Kidney (tissue), 14 donors: Measurements from ENCODE around the gene DDX10. TPM values are rescaled to one million over a fixed set of nuclear protein-coding genes. Genes with fewer than 3 reads are reported as not detected.

Experiments used
- DNase-seq, 5 donors: peaks; one replicate each; pipeline ENCODE4 v3.0.0-alpha.2; 2013 to 2020
- FAIRE-seq: peaks from 2 replicates; lab custom pipeline; 2012; peaks lifted over from hg19 to GRCh38; lab: Jason Lieb, UNC
- H3K27ac ChIP-seq, 2 donors: one replicate each; pipeline ENCODE4 v1.7.0; 2013; ENCODE audit warnings: low read depth in 2 of 2, low read length in 2 of 2, inconsistent platforms in 1 of 2
- H3K27me3 ChIP-seq: one replicate; pipeline ENCODE4 v1.7.1; 2013; ENCODE audit warnings: low read length, inconsistent platforms; ENCODE audit not compliant: control insufficient read depth, insufficient read depth
- H3K36me3 ChIP-seq, 3 donors: one replicate each; pipeline versions ENCODE4 v1.7.0 to v1.7.1; 2013; ENCODE audit warnings: low read length in 3 of 3, control low read depth in 1 of 3, inconsistent platforms in 1 of 3; ENCODE audit not compliant: insufficient read depth in 3 of 3, control insufficient read depth in 2 of 3
- H3K4me1 ChIP-seq, 3 donors: one replicate each; pipeline versions ENCODE4 v1.7.0 to v1.7.1; 2013; ENCODE audit warnings: low read length in 3 of 3, inconsistent platforms in 1 of 3, low read depth in 1 of 3; ENCODE audit not compliant: control insufficient read depth in 2 of 3, insufficient read depth in 2 of 3
- H3K4me3 ChIP-seq, 3 donors: one replicate each; pipeline versions ENCODE4 v1.7.0 to v1.8.1; 2013; ENCODE audit warnings: low read length in 3 of 3, control low read depth in 1 of 3, inconsistent platforms in 1 of 3
- H3K9ac ChIP-seq, 3 donors: one replicate each; pipeline versions ENCODE4 v1.7.0 to v1.7.1; 2013; ENCODE audit warnings: low read length in 3 of 3, control low read depth in 1 of 3, inconsistent platforms in 1 of 3
- H3K9me3 ChIP-seq, 3 donors: one replicate each; pipeline versions ENCODE4 v1.7.0 to v1.7.1; 2013; ENCODE audit warnings: low read length in 3 of 3, control low read depth in 1 of 3, inconsistent platforms in 1 of 3; ENCODE audit not compliant: control insufficient read depth in 2 of 3, insufficient read depth in 1 of 3
- intact Hi-C: fragments of 100-400 bp; cut with DNase I; formaldehyde crosslinking; loops from one replicate; pipeline ENCODE4 v1.11.1; 2022
- polyA plus RNA-seq: library from polyadenylated mRNA; stranded (reverse); fragments of 350-450 nt; fragmentation: Illumina TruSeq; extraction: RNeasy Lipid Tissue Mini Kit (QIAGEN cat#74804); gene quantifications from one replicate; pipeline ENCODE4 v1.2.3, GENCODE V29; 2014; ENCODE audit warnings: low read depth, low replicate concordance; ENCODE audit not compliant: insufficient read depth
- total RNA-seq: library from RNA; stranded (reverse); fragmentation: NEBNext Ultra II Directional; extraction: Animal tissue kit (Norgen Biotek cat#: 25700); gene quantifications from one replicate; pipeline ENCODE4 v1.2.1, GENCODE V29; 2021
- TF ChIP-seq, protein P1 (sequence below): IDR thresholded peaks from 3 replicates; pipeline ENCODE4 v1.5.1; 2012; ENCODE audit warnings: mild to moderate bottlenecking, moderate library complexity, borderline replicate concordance; ENCODE audit not compliant: insufficient read depth; ENCODE audit errors: extremely low read depth
- donor health status: control.
- donor health status: control.
- donor health status: control.
- donor health status: control.
- donor health status: control.
- donor health status: DM: yes; HTN: yes; CAD: no.
- donor health status: Normal renal cell carcinoma (clear cell type).

DDX10 gene
- total and polyA plus RNA-seq, 2 donors from 2014 or later, result 24.8 to 79.2 TPM

DNA sequence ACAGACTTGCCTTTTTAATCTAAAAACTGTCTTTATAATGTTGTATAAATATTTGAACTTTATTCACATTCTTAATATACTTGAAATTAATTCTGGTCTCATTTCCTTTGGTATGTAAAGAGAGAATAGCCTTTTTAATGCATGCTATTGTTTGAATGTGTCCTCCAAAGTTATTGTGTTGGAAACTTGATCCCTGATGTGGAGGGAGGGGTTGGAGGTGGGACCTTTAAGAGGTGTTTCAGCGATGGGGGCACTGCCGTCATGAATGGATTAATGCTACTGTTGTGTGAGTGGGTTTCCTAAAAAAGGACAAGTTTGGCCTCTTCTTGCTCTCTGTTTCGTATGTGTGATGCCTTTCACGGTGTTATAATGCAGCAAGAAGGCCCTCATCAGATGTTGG is 131.7 kb downstream of the DDX10 start:
- DNase-seq, result no peak
- H3K4me1 ChIP-seq, result peaks cover 0 to 2% (median 0%) of the 10 kb centered on the region in 3 donors
- no peaks in the 10 kb centered on the region for H3K27me3 ChIP-seq
- H3K36me3 ChIP-seq, result no peaks in the 10 kb centered on the region
- TF ChIP-seq, protein P1, sequence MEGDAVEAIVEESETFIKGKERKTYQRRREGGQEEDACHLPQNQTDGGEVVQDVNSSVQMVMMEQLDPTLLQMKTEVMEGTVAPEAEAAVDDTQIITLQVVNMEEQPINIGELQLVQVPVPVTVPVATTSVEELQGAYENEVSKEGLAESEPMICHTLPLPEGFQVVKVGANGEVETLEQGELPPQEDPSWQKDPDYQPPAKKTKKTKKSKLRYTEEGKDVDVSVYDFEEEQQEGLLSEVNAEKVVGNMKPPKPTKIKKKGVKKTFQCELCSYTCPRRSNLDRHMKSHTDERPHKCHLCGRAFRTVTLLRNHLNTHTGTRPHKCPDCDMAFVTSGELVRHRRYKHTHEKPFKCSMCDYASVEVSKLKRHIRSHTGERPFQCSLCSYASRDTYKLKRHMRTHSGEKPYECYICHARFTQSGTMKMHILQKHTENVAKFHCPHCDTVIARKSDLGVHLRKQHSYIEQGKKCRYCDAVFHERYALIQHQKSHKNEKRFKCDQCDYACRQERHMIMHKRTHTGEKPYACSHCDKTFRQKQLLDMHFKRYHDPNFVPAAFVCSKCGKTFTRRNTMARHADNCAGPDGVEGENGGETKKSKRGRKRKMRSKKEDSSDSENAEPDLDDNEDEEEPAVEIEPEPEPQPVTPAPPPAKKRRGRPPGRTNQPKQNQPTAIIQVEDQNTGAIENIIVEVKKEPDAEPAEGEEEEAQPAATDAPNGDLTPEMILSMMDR, result no peak
- FAIRE-seq, result no peak
- intact Hi-C loops, result no loop called here
- no peaks in the 10 kb centered on the region for H3K9me3 ChIP-seq
- no peak overlapping the region for H3K27ac ChIP-seq
- H3K9ac ChIP-seq, result no peak overlapping the region
- H3K4me3 ChIP-seq, result no peak overlapping the region

DNA sequence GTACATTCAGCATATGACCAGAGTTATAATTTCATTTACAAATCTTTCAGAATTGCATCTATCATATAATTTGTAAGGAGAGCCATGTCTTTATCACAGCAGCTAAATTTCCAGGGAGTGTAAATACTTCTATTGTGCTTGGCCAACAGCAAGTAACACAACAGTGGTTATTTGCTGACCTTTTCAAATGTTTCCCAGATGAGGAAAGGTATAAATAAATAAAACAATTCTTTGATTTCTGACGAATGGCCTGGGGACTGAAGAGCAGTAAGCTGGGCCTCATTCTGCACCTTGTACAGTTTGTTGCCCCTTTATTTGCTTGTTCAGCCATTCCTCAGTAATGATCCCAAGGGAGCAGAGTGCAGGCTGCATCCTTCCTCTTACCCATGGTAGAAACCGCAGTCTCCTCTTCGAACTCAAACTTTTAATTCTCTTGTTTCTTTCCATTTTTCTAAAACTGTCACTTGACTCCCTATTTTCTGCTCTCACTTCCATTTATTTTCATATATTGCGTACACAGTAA is 132.8 kb downstream of the DDX10 start:
- FAIRE-seq (no peak), DNase-seq (no peak)
- H3K4me1 ChIP-seq, result peaks cover 0 to 2% (median 0%) of the 10 kb centered on the region in 3 donors
- H3K27me3 ChIP-seq, result no peaks in the 10 kb centered on the region
- H3K36me3 ChIP-seq, result no peaks in the 10 kb centered on the region
- no peak overlapping the region for H3K27ac ChIP-seq
- no peak overlapping the region for H3K4me3 ChIP-seq
- no peaks in the 10 kb centered on the region for H3K9me3 ChIP-seq
- H3K9ac ChIP-seq, result no peak overlapping the region
- TF ChIP-seq, protein P1, result no peak
- intact Hi-C loops, result no loop called here

DNA sequence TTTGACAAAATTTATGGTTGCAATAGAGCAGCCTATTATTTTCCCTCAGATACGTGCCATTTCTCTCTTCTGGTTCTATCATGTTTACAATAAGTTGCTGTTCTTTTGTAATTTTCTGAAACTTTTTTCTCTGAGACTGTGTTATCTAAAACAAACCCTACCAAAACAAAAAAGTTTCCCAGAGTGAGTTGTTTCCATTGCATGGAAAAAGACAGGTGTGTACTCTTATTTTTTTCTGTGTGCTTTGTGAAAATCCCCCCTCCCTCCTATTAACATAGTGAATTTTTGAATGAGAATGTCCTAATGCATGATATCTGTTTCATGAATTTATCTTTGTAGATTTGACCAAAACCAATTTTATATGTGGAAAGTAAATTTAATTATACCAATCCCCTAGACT is 137.6 kb downstream of the DDX10 start:
- no peak overlapping the region for H3K9ac ChIP-seq
- TF ChIP-seq, protein P1, result no peak
- no peak overlapping the region for H3K27ac ChIP-seq
- no peaks in the 10 kb centered on the region for H3K36me3 ChIP-seq
- no peak overlapping the region for H3K4me3 ChIP-seq
- no peak for FAIRE-seq
- intact Hi-C loops, result no loop called here
- no peaks in the 10 kb centered on the region for H3K9me3 ChIP-seq
- no peak for DNase-seq
- H3K4me1 ChIP-seq, result no peaks in the 10 kb centered on the region
- no peaks in the 10 kb centered on the region for H3K27me3 ChIP-seq

DNA sequence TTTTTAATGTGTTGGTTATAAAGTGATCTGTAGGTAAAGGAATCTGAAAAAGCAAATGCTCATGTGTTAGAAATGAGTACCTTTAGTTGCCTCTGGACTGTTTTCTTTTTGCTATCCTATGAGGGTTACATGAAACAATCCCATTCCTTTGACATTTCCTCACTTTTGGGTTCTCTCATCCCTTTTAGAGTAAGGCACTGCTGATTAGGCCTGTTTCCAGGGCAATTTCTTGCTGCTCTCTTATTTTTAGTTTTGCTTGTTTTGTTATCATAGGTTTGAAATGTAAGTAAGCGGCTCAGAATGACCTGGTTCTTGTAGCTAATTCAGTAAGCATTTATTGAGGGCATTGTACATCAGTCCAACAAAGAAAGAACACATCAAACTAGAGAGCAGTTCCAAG is 138.9 kb downstream of the DDX10 start:
- H3K9me3 ChIP-seq, result no peaks in the 10 kb centered on the region
- H3K27ac ChIP-seq, result no peak overlapping the region
- no peak overlapping the region for H3K4me3 ChIP-seq
- no peaks in the 10 kb centered on the region for H3K4me1 ChIP-seq
- TF ChIP-seq, protein P1, result no peak
- H3K36me3 ChIP-seq, result no peaks in the 10 kb centered on the region
- DNase-seq, result no peak
- FAIRE-seq, result no peak
- intact Hi-C loops, result no loop called here
- H3K27me3 ChIP-seq, result no peaks in the 10 kb centered on the region
- no peak overlapping the region for H3K9ac ChIP-seq
